Stomach smooth muscle (tissue), 2 donors: ENCODE measurements around the gene MAPK7.

Source experiments
- H3K27ac ChIP-seq: one replicate; pipeline ENCODE4 v1.7.0; 2013; ENCODE audit warnings: mild to moderate bottlenecking, low read length, inconsistent platforms
- H3K27me3 ChIP-seq, 2 donors: one replicate each; pipeline ENCODE4 v1.7.0; 2013; ENCODE audit warnings: low read length in 2 of 2; ENCODE audit not compliant: insufficient read depth in 2 of 2, control insufficient read depth in 1 of 2
- H3K36me3 ChIP-seq, 2 donors: one replicate each; pipeline ENCODE4 v1.7.0; 2013; ENCODE audit warnings: low read length in 2 of 2; ENCODE audit not compliant: control insufficient read depth in 2 of 2, insufficient read depth in 2 of 2
- H3K4me1 ChIP-seq: one replicate; pipeline ENCODE4 v1.7.0; 2013; ENCODE audit warnings: low read length; ENCODE audit not compliant: control insufficient read depth, insufficient read depth
- H3K4me3 ChIP-seq, 2 donors: one replicate each; pipeline ENCODE4 v1.7.0; 2013; ENCODE audit warnings: low read length in 2 of 2
- H3K9ac ChIP-seq, 2 donors: one replicate each; pipeline ENCODE4 v1.7.0; 2013; ENCODE audit warnings: low read length in 2 of 2, mild to moderate bottlenecking in 1 of 2
- H3K9me3 ChIP-seq, 2 donors: one replicate each; pipeline ENCODE4 v1.7.0; 2013; ENCODE audit warnings: low read length in 2 of 2; ENCODE audit not compliant: control insufficient read depth in 2 of 2
- donor health status: healthy.
- donor health status: Pancreatic carcinoma.

Gene MAPK7

GRCh38 chr17:19378416-19379360 is at the start of gene MAPK7:
TSS of gene MAPK7 (plus strand) at chr17:19378498. CDS start at chr17:19378901, 403 bp downstream.
- Histone ChIP-seq H3K9ac (peak within 1 kb of the TSS; percentile 82 to 96), H3K4me1 (peaks cover 32% of the 10 kb centered on the region), H3K36me3 (peaks cover 25 to 37% of the 10 kb centered on the region in 2 donors), H3K9me3 (no peaks in the 10 kb centered on the region), H3K4me3 (peak within 1 kb of the TSS; percentile 84 to 89), H3K27ac (peak within 1 kb of the TSS; percentile 96), H3K27me3 (no peaks in the 10 kb centered on the region)

GRCh38 chr17:19329136-19329535 is 49.2 kb upstream of the MAPK7 start:
- Histone ChIP-seq H3K36me3 (peaks cover 16 to 18% of the 10 kb centered on the region in 2 donors), H3K4me3 (no peak overlapping the region), H3K27me3 (no peaks in the 10 kb centered on the region), H3K4me1 (no peaks in the 10 kb centered on the region), H3K9ac (no peak overlapping the region), H3K27ac (no peak overlapping the region), H3K9me3 (no peaks in the 10 kb centered on the region)

GRCh38 chr17:19329839-19330238 is 48.5 kb upstream of the MAPK7 start:
- Histone ChIP-seq H3K27me3 (no peaks in the 10 kb centered on the region), H3K4me1 (no peaks in the 10 kb centered on the region), H3K9ac (no peak overlapping the region), H3K4me3 (no peak overlapping the region), H3K27ac (no peak overlapping the region), H3K36me3 (peaks cover 21% of the 10 kb centered on the region in 2 donors), H3K9me3 (no peaks in the 10 kb centered on the region)

- H3K36me3 ChIP-seq, result peaks cover 21% of the 10 kb centered on the region in 2 donors
- H3K9me3 ChIP-seq, result no peaks in the 10 kb centered on the region
- H3K4me1 ChIP-seq, result no peaks in the 10 kb centered on the region
- no peaks in the 10 kb centered on the region for H3K27me3 ChIP-seq
- H3K27ac ChIP-seq, result no peak overlapping the region
- no peak overlapping the region for H3K4me3 ChIP-seq
- H3K9ac ChIP-seq, result no peak overlapping the region
Observed at GRCh38 chr17:19330271-19330670, 48.0 kb upstream of the MAPK7 start.

- H3K4me1 ChIP-seq, result no peaks in the 10 kb centered on the region
- no peak overlapping the region for H3K27ac ChIP-seq
- H3K9ac ChIP-seq, result no peak overlapping the region
- no peaks in the 10 kb centered on the region for H3K27me3 ChIP-seq
- H3K9me3 ChIP-seq, result no peaks in the 10 kb centered on the region
- no peak overlapping the region for H3K4me3 ChIP-seq
- H3K36me3 ChIP-seq, result peaks cover 21% of the 10 kb centered on the region in 2 donors
Observed at GRCh38 chr17:19331134-19331533, 47.2 kb upstream of the MAPK7 start.

GRCh38 chr17:19331543-19332245 is 46.6 kb upstream of the MAPK7 start:
- no peak overlapping the region for H3K9ac ChIP-seq
- no peak overlapping the region for H3K4me3 ChIP-seq
- no peaks in the 10 kb centered on the region for H3K4me1 ChIP-seq
- H3K27ac ChIP-seq, result no peak overlapping the region
- H3K27me3 ChIP-seq, result no peaks in the 10 kb centered on the region
- H3K9me3 ChIP-seq, result no peaks in the 10 kb centered on the region
- peaks cover 19 to 21% of the 10 kb centered on the region in 2 donors for H3K36me3 ChIP-seq

- Histone ChIP-seq H3K4me3 (no peak overlapping the region), H3K4me1 (no peaks in the 10 kb centered on the region), H3K9me3 (no peaks in the 10 kb centered on the region), H3K27me3 (no peaks in the 10 kb centered on the region), H3K9ac (no peak overlapping the region), H3K36me3 (peaks cover 18 to 21% of the 10 kb centered on the region in 2 donors), H3K27ac (no peak overlapping the region)
Observed at GRCh38 chr17:19332371-19333131, 45.7 kb upstream of the MAPK7 start.

GRCh38 chr17:19333132-19333440 is 45.2 kb upstream of the MAPK7 start:
- Histone ChIP-seq H3K27ac (no peak overlapping the region), H3K9ac (no peak overlapping the region), H3K4me3 (no peak overlapping the region), H3K9me3 (no peaks in the 10 kb centered on the region), H3K27me3 (no peaks in the 10 kb centered on the region), H3K4me1 (no peaks in the 10 kb centered on the region), H3K36me3 (peaks cover 18 to 21% of the 10 kb centered on the region in 2 donors)

- peaks cover 14 to 19% of the 10 kb centered on the region in 2 donors for H3K36me3 ChIP-seq
Observed at GRCh38 chr17:19333736-19334290, 44.5 kb upstream of the MAPK7 start.

GRCh38 chr17:19334331-19334730 is 44.0 kb upstream of the MAPK7 start:
- Histone ChIP-seq H3K4me3 (no peak overlapping the region), H3K27ac (no peak overlapping the region)

More at GRCh38 chr17:19333736-19334290, 44.5 kb upstream of the MAPK7 start:
- H3K4me3 ChIP-seq, result no peak overlapping the region
- no peak overlapping the region for H3K27ac ChIP-seq
- no peaks in the 10 kb centered on the region for H3K4me1 ChIP-seq
- no peaks in the 10 kb centered on the region for H3K27me3 ChIP-seq
- H3K9me3 ChIP-seq, result no peaks in the 10 kb centered on the region
- no peak overlapping the region for H3K9ac ChIP-seq

More at GRCh38 chr17:19334331-19334730, 44.0 kb upstream of the MAPK7 start:
- H3K27me3 ChIP-seq, result no peaks in the 10 kb centered on the region
- no peaks in the 10 kb centered on the region for H3K4me1 ChIP-seq
- no peak overlapping the region for H3K9ac ChIP-seq
- H3K9me3 ChIP-seq, result no peaks in the 10 kb centered on the region
- H3K36me3 ChIP-seq, result peaks cover 14 to 15% of the 10 kb centered on the region in 2 donors
